Measurements from ENCODE around the gene SEPTIN11.
A peak's percentile ranks its signal among the peaks of the same experiment; 100 is the strongest.

Gene SEPTIN11

DNA sequence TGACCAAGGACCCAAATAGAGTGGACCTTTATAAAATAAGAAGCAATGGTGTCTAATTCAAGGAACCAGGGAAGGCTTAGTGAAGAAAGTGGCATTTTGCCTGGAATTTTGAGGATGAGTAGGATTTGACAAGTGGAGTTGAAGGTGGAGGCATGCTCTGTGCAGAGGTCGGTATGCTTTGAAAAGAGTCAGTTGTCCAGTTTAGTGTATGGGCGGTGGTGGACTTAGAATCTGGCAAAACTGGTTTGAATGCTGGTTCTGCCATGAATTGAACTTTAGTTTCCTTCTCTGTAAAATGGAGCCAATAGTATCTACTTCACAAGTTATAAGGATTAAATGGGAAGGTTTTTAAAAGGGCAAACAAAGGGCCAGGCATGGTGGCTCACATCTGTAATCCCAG is 29.7 kb downstream of the SEPTIN11 start:
- DNase-seq (ENCODE audit: low read depth, low spot score), result no peak

- DNase-seq (ENCODE audit: low read depth, low spot score), result no peak
These were observed 30.7 kb downstream of the SEPTIN11 start for GRCh38 chr4:76980261-76980660.

DNA sequence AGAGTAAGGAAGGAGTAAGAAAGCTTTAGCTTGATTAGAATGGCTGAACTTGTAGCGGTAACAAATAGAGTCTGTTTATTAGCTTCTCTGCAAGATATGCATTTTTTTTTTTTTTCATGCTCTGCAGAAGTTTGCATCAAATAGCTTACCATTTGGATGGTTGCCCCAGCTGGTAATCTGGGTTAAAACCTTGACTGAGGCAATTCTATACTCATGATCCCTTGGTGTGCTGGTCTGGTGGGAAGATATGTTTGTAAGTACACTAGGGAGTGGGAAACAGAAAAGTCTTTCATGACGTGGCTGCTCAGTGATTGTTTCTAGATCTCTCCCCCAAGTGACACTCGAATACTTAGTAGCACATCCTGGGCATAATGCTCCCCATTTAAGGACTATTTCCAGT is 32.1 kb downstream of the SEPTIN11 start:
- no peak for DNase-seq (ENCODE audit: low read depth, low spot score)

DNA sequence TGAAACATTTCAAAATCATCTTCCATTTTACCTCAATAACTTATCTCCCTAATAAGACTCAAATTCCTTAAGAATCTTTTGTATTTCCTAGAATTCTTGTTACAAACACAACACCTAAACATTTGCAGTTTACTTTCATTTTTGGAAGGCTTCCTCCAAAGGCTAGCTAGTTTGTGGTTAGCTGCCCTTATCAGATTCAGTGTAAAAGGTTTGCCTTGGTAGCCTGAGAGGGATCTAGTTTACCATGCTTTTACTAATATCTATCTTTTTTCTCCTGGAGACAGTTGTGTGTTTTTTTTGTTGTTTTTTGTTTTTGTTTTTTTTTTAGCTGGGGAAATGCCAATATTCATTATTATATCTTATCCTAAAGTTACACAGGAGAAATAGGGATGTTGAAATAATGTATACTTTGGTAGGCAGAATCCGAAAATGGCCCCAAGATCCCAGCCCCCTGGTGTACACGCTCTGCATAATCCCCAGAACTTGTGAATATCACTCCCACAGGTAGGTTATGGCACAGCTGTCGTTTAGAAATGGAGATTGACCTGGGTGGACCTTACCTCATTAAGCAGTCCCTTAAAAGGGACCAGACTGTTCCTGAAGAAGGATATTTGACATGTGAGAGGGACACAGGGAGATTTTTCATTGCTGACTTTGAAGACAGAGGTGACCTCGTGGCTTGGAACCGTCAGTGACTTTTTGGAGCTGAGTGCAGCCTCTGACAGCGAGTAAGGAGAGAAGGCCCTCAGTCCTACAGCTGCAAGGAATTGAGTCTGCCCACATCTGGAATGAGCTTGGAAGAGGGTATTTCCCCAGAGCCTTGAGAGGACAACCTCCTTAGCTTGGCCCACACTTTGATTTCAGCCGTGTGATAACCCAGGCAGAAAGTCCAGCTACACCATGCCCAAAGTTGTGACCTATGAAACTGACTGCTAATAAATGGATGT is 33.4 kb downstream of the SEPTIN11 start:
- no peak for DNase-seq (ENCODE audit: low read depth, low spot score)

GRCh38 chr4:76984127-76984526 is 34.6 kb downstream of the SEPTIN11 start:
- DNase-seq (ENCODE audit: low read depth, low spot score), result no peak

DNA sequence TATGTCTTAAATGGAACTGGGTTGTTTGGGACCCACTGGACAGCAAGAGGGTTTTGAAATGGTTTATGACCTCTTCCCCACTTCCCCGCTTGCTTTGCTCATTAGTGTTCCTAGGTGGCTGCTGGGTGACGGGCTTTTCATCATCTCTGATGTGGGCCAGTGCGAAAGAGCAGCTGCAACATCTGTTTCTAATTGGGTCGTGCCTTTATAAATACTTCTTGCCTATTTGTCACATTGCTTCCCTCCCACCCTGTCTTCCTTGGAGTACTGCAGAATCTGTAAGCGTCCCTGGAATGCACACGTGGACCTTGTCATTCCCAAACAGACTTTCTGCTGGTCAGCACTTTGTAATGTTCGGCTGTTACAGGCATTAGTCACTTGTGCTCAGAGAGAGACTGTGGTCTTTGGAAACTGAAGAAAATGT is 35.2 kb downstream of the SEPTIN11 start:
- DNase-seq (ENCODE audit: low read depth, low spot score), result no peak

DNA sequence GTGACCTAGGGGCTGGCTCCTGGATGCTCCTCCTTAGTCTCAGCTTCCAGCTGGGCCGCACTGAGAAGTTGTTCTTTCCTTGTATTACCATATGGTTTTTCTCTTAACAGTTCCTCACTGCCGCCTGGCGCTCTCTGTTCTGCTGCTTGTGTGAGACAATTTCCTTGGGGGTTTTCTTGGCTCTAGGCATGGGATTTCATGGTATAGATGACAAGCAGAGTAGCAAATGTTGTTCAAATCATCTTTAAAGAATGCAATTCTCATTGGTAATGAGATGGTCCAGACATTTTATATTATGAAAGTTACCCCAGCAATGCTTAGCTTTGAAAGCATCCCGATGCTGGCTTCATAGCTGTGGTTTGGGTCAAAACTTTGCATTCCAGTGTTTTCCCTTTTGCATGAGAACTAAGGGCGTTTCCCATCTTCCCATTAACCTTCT is 37.6 kb downstream of the SEPTIN11 start:
- DNase-seq (ENCODE audit: low read depth, low spot score), result no peak

DNA sequence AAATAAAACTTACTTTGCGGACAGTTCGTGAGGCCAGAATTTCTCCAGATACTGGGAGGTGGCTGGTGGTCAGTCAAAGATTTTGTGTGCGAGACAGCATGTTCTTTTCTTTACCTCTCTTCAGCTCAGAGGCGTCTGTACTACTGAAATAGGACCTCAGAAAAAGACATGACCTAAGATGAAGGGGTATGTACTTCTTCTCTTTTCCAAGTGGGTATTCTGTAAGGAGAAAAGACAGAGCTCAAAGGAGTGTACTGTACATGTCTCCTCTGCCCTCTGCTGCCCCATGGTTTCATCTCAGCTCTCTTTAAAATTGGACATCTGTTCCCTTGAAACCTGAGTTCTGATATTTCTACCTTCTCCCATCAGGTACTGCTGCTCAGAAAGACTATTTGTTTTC is 38.1 kb downstream of the SEPTIN11 start:
- no peak for DNase-seq (ENCODE audit: low read depth, low spot score)

DNA sequence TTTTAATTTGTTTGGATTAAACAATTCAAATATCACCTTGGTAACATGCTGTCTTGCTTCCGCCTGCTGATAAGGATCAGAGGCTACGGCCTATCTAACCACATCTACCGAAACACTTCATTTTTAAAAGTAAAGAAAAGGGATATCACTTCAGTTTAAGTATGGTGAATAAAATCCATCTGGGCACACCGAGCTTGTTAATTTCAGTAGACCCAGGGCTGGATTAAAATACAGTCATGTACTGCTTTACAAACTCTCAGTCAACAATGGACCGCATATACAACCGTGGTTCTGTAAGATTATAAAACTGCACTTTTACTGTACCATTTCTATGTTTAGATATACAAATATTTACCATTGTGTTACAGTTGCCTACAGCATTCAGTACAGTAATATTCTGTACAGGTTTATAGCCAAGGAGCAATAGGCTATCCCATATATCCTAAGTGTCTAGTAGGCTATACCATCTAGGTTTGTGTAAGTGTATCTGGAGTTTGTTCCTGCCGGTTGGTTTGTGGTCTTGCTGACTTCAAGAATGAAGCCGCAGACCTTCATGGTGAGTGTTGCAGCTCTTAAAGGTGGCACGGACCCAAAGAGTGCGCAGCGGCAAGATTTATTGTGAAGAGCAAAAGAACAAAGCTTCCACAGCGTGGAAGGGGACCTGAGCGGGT is 40.0 kb downstream of the SEPTIN11 start:
- peak; percentile 24 for DNase-seq (ENCODE audit: low read depth, low spot score)

DNA sequence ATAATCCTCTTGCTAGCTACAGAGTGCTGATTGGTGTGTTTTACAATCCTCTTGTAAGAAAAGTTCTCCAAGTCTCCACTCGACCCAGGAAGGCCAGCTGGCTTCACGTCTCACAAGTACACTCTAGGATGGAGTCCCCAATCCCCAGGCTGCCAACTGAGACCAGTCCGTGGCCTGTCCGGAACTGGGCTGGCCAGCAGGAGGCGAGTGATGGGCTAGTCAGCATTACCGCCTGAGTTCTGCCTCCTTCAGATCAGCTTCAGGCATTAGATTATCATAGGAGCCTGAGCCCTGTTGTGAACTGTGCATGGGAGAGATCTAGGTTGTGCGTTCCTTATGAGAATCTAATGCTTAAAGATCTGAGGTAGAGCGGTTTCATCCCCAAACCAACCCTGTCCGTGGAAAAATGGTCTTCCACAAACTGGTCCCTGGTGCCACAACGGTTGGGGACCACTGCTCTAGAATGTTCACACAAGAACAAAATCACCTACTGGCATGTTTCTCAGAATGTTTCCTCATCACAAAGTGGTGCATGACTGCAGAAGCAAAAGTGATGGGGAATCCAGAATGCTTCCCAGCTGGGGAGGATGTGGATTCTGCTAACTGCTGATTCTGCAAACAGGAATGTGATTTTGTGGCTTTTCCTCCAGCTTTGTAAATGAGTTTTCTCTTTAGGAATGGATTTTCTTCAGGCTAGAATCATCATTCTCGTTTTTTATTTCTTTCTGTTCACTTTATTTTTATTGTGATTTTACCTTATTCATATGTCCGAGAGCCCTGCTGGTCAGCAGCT is 40.9 kb downstream of the SEPTIN11 start:
- DNase-seq (ENCODE audit: low read depth, low spot score), result no peak

DNA sequence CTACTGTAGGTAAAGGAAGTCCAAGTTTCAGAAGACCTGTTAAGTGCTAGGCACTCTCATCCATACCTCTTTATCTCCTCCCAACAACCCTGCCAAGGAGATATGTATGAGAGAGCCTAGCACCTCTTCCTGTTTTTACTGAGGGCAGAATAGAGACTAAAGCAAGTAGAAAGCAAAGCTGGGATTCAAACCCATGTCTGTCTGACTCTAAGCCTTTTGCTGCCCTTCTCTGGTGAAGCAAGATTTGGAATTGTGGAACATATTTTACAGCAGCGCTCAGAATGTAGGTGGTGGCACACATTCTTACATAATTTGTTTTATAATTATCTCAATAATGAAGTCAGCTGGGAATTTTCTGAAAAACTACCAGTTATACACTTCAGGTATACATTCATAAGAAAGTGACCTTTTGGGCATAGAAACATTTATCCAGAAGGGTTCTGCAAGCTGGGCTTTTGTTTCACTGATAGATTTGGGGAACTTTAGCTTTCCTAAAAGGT is 41.7 kb downstream of the SEPTIN11 start:
- no peak for DNase-seq (ENCODE audit: low read depth, low spot score)

- DNase-seq (ENCODE audit: low read depth, low spot score), result peak; percentile 37
These were observed 44.5 kb downstream of the SEPTIN11 start for GRCh38 chr4:76993787-76994641.

- no peak for DNase-seq (ENCODE audit: low read depth, low spot score)
These were observed 46.2 kb downstream of the SEPTIN11 start for GRCh38 chr4:76995776-76996175.

GRCh38 chr4:76996445-76996844 is 46.9 kb downstream of the SEPTIN11 start:
- DNase-seq (ENCODE audit: low read depth, low spot score), result no peak

GRCh38 chr4:76997077-76997476 is 47.5 kb downstream of the SEPTIN11 start:
- DNase-seq (ENCODE audit: low read depth, low spot score), result no peak

- no peak for DNase-seq (ENCODE audit: low read depth, low spot score)
These were observed 48.0 kb downstream of the SEPTIN11 start for GRCh38 chr4:76997532-76997931.

GRCh38 chr4:76998251-76998901 is 48.8 kb downstream of the SEPTIN11 start:
- DNase-seq (ENCODE audit: low read depth, low spot score), result no peak
